ENCODE results near the gene ACP4.
"Not testable (repeated sequence)": the region's sequence is repeated elsewhere in the genome, so short reads cannot be mapped to it uniquely, and the experiment has no call there.

The ACP4 gene

GRCh38 chr19:50790396-50790795, at the start of gene ACP4:
Gene ACP4 (plus strand): TSS chr19:50790415. CDS start chr19:50790415, 0 bp downstream.
- DNase-seq: no peak

- DNase-seq: no peak
Observed at GRCh38 chr19:50741179-50741933, 48.9 kb upstream of the ACP4 start.

- DNase-seq: no peak
Observed at GRCh38 chr19:50743537-50743936, 46.7 kb upstream of the ACP4 start.

GRCh38 chr19:50745221-50745620, 45.0 kb upstream of the ACP4 start:
- DNase-seq: no peak

- not testable (repeated sequence) for DNase-seq
Observed at GRCh38 chr19:50747141-50747540, 43.1 kb upstream of the ACP4 start.

- no peak for DNase-seq
Observed at GRCh38 chr19:50749490-50749889, 40.7 kb upstream of the ACP4 start.

GRCh38 chr19:50750010-50750409, 40.2 kb upstream of the ACP4 start:
- DNase-seq: no peak

GRCh38 chr19:50753879-50754278, 36.3 kb upstream of the ACP4 start:
- no peak for DNase-seq

GRCh38 chr19:50756244-50756643, 34.0 kb upstream of the ACP4 start:
- not testable (repeated sequence) for DNase-seq

GRCh38 chr19:50757624-50758023, 32.6 kb upstream of the ACP4 start:
- not testable (repeated sequence) for DNase-seq

- DNase-seq: not testable (repeated sequence)
Observed at GRCh38 chr19:50759076-50759475, 31.1 kb upstream of the ACP4 start.

- no peak for DNase-seq
Observed at GRCh38 chr19:50759886-50760285, 30.3 kb upstream of the ACP4 start.

- DNase-seq: not testable (repeated sequence)
Observed at GRCh38 chr19:50761501-50761900, 28.7 kb upstream of the ACP4 start.

GRCh38 chr19:50763521-50763920, 26.7 kb upstream of the ACP4 start:
- not testable (repeated sequence) for DNase-seq

- no peak for DNase-seq
Observed at GRCh38 chr19:50764409-50764808, 25.8 kb upstream of the ACP4 start.

GRCh38 chr19:50766746-50767145, 23.5 kb upstream of the ACP4 start:
- DNase-seq: not testable (repeated sequence)

GRCh38 chr19:50767263-50767662, 23.0 kb upstream of the ACP4 start:
- not testable (repeated sequence) for DNase-seq

- no peak for DNase-seq
Observed at GRCh38 chr19:50768277-50768676, 21.9 kb upstream of the ACP4 start.

- not testable (repeated sequence) for DNase-seq
Observed at GRCh38 chr19:50770164-50770563, 20.1 kb upstream of the ACP4 start, which contains the start of gene GPR32. Gene GPR32 (plus strand): TSS chr19:50770464. CDS start chr19:50770601, 137 bp downstream.

GRCh38 chr19:50770888-50771287, 19.3 kb upstream of the ACP4 start:
- no peak for DNase-seq

GRCh38 chr19:50772476-50772875, 17.7 kb upstream of the ACP4 start:
- no peak for DNase-seq

GRCh38 chr19:50772912-50773311, 17.3 kb upstream of the ACP4 start:
- DNase-seq: not testable (repeated sequence)

GRCh38 chr19:50773454-50773853, 16.8 kb upstream of the ACP4 start:
- not testable (repeated sequence) for DNase-seq

- no peak for DNase-seq
Observed at GRCh38 chr19:50776131-50776530, 14.1 kb upstream of the ACP4 start.

GRCh38 chr19:50777261-50777660, 13.0 kb upstream of the ACP4 start:
- DNase-seq: no peak

All from stimulated activated CD4-positive, alpha-beta T cell treated with anti-CD3 and anti-CD28 coated beads, Interleukin-15, amount 100 ng/mL, for 24 hours (primary cell).